Measurements from ENCODE around the gene NDUFB3. TPM values are rescaled to one million over a fixed set of nuclear protein-coding genes. Genes with fewer than 3 reads are reported as not detected.
"Not testable (repeated sequence)": the region's sequence is repeated elsewhere in the genome, so short reads cannot be mapped to it uniquely, and the experiment has no call there.

Gene NDUFB3
- total RNA-seq, 1 donor from 2014 or later = 75.0 TPM

- no peak for DNase-seq (ENCODE audit: low read depth in 2 of 2)
Observed at GRCh38 chr2:201090574-201090973, 18.8 kb downstream of the NDUFB3 start.

DNA sequence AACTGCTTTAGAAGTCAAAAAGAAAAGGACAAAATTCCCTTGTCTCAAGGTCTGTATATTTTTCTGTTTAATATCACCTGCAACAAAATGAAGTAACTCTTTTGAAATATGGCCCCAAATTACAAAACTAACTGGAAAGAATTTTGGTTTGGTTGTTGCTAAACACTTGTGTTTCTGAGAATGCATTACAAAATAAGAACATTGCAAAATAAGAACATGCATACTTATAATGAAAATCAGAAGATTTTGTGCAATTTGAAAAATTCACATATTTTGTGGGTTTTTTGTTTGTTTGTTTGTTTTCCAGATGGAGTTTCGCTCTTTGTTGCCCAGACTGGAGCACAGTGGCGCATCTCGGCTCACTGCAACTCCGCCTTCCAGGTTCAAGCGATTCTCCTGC is 21.8 kb downstream of the NDUFB3 start:
- DNase-seq (ENCODE audit: low read depth in 2 of 2) = no peak

- no peak for DNase-seq (ENCODE audit: low read depth in 2 of 2)
Observed at GRCh38 chr2:201100497-201100896, 28.7 kb downstream of the NDUFB3 start.

GRCh38 chr2:201105759-201106158 is 34.0 kb downstream of the NDUFB3 start:
- no peak for DNase-seq (ENCODE audit: low read depth in 2 of 2)

DNA sequence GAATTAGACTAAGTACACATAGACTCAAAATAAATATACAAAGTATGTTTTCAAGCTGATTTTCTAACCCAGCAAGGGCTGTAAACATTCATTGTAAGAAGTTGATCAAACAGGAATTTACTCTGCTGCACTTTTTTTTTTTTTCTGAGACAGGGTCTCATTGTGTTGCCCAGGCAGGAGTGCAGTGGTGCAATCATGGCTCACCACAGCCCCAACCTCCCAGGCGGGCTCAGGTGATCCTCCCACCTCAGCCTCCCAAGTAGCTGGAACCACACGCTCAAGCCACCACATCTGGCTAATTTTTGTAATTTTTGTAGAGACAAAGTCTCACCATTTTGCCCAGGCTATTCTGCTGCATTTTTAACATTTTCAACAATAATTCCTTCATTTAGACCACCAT is 35.8 kb downstream of the NDUFB3 start:
- no peak for DNase-seq (ENCODE audit: low read depth in 2 of 2)

DNA sequence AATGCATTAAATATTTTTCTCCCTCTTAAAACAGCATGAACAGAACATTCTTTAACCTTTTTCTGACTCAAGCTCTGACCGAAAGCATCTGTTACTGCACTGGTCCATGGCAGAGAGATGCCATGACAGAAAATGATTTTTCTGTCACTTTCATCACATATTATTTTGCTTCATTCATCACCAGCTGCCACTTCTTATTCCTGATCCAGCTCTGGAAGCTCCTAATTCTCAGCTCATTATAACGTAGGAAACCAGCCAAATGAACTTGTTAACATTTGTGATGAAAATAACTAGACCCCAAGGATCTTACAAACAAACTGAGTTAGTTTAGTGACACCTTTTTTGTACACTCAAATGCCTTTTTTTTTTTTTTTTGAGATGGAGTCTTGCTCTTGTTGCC is 36.5 kb downstream of the NDUFB3 start:
- DNase-seq (ENCODE audit: low read depth in 2 of 2) = no peak

GRCh38 chr2:201109186-201109585 is 37.4 kb downstream of the NDUFB3 start:
- DNase-seq (ENCODE audit: low read depth in 2 of 2) = no peak

- DNase-seq (ENCODE audit: low read depth in 2 of 2) = no peak
Observed at GRCh38 chr2:201110615-201111014, 38.8 kb downstream of the NDUFB3 start.

GRCh38 chr2:201111096-201111495 is 39.3 kb downstream of the NDUFB3 start:
- DNase-seq (ENCODE audit: low read depth in 2 of 2) = no peak

DNA sequence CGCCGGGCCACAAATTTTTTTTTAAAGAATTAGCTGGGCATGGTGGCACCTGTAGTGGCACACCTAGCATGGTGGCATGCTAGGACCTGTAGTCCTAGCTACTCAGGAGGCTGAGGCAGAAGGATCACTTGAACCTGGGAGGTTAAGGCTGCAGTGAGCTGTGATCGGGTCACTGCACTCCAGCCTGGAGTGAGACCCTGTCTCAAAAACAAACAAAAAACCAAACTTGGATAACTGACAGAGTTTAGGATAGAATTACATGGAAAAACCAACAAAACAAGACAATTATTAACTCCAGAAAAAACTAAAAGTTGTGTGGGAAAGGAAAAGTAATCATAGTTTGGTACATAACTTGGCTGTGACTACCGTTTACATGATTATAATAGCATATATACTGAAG is 42.5 kb downstream of the NDUFB3 start:
- no peak for DNase-seq (ENCODE audit: low read depth in 2 of 2)

GRCh38 chr2:201114846-201115245 is 43.0 kb downstream of the NDUFB3 start:
- no peak for DNase-seq (ENCODE audit: low read depth in 2 of 2)

DNA sequence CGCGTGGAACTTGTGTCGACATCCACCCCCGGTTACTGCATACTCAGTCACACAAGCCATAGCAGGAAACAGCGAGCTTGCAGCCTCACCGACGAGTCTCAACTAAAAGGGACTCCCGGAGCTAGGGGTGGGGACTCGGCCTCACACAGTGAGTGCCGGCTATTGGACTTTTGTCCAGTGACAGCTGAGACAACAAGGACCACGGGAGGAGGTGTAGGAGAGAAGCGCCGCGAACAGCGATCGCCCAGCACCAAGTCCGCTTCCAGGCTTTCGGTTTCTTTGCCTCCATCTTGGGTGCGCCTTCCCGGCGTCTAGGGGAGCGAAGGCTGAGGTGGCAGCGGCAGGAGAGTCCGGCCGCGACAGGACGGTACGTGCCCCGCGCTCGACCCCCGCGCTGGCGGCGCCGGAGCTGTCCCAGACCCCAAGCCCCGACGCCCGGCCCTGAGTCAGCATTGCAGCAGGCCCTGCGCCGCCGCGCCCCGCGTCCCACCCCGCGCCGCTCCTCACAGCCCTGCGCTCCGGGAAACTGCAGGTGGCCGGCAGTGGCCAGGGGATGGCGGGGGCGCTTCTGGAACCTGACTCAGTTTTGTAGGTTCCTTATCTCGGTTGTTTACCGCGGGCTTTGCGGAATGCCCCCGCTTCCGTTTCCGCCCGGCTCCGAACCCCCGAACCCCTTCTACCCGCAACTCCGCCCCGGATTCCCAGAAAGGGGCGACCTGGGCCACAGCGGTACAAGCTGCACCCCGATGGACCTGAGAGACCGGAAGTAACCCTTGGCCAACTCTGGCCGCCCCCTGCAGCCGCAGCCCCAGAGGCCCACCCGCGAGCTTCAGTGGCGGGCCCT is 44.5 kb downstream of the NDUFB3 start, which contains the start of gene CFLAR:
TSS of gene CFLAR (plus strand) at position 50 of the 844 bp plus-strand sequence. CDS start 13,702 bp downstream, outside the sequence.
- peak; percentile 74 to 81 for DNase-seq (ENCODE audit: low read depth in 2 of 2)

GRCh38 chr2:201116959-201117734 is 45.3 kb downstream of the NDUFB3 start:
- peak; percentile 71 to 91 for DNase-seq (ENCODE audit: low read depth in 2 of 2)

GRCh38 chr2:201117735-201118094 is 45.9 kb downstream of the NDUFB3 start:
- DNase-seq (ENCODE audit: low read depth in 2 of 2) = not testable (repeated sequence)

DNA sequence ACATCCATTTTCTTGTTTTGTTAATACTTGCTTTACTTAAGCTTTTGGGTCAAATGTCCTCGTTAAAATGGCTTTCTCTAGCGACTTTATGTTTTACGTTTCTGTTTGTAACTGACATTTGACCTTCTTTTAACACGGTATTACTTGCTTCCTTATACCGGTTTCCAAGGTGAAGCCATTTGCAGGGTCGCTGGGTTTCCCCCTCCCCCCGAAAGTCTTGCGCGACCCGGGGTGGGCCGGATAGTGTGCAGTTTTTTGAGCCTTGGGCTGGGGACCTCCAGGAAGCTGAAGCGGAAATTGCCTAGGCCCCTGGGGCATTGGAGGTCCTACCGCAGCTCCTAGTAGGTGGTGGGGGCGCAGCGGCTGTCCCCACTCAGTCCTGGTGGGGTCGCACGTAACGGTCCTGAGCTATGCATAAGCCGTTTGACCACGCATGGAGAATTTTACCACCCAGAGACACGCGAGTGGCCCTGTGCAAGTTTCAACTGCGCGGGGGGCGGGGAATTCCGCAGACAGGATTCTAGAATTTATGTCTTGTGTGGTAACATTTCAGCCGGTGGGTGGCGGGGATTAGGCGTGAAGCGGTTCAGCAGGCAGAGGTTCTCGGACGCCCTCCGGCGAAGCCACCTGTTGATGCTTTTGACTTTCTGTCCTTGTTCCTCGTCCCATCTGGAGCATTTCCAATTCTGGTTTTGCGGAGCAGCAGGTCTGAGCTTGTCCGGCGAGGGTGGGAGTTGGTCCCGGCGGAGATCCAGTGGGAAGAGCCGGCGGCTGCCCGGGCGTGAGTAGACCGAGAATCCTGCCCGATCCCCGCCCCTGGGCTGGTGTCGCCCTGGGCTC is 46.5 kb downstream of the NDUFB3 start:
- peak; percentile 62 to 91 for DNase-seq (ENCODE audit: low read depth in 2 of 2)

- peak in 1 of 2 donors; percentile 55 for DNase-seq (ENCODE audit: low read depth in 2 of 2)
Observed at GRCh38 chr2:201118961-201119854, 47.4 kb downstream of the NDUFB3 start.

- no peak for DNase-seq (ENCODE audit: low read depth in 2 of 2)
Observed at GRCh38 chr2:201122276-201122675, 50.5 kb downstream of the NDUFB3 start.

DNA sequence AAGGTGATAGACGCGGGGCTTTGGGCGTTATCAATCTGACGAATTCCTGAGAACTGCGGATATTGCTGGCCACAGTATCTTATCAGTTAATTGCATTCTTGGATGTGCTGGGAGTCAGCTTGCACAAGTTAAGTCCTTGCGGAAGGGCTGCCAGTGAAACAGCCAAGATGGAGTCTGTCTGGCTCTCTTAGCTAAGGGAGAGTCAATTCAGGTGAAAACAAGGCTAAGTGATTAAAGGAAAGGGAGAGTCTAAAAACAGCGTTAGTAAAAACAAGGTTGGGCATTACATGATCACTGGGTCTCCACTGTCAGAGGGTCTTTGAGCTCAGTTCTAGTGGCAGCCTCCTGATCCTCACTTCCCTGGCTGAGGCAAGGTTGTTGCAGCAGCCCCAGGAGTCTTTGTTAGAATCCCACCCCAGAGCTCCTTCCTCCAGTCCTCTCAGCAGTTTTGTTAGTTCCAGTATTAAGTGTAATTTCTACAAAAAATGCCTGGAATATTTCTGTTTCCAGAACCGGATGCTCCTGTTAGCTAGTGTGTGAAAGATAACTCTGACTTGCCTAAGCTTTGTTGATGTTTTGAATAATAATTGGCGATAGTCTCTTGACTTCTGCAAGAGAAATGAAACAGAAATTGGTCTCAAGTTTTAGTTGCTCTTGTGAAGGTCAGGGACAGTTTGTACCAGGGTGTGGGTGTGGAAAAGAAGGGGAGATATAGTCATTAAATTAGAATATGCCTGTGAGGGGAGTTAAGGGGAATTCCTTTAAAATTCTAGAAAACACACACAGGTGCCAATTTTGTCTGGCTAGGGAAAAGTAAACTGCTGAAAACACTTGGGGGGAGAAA is 54.7 kb downstream of the NDUFB3 start:
- peak; percentile 53 to 87 for DNase-seq (ENCODE audit: low read depth in 2 of 2)

GRCh38 chr2:201127152-201127511 is 55.3 kb downstream of the NDUFB3 start:
- DNase-seq (ENCODE audit: low read depth in 2 of 2) = no peak

DNA sequence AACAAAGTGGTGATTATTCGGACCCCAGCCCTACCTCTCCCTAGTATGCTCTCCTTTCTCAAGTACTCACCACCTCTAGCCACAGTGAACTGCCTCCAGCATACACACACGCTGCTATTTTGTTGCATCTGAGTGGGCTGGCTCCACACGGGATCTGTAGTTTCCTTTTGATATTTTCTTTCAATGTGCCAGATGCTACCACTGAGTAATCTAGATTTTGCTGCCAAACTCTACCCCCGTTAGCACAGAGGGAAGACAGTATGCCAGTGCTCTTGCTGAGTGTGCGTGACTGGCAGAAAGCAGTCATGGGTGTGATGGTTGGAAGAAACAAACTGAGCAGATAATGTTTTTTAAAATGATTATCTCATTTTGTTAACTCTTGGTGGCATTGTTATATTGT is 55.8 kb downstream of the NDUFB3 start:
- DNase-seq (ENCODE audit: low read depth in 2 of 2) = peak; percentile 68 to 94

Data from dermis microvascular lymphatic vessel endothelial cell (primary cell).